T1000 (cell line): ENCODE measurements around the gene MTCP1.

Source experiments
- DNase-seq: peaks from one replicate; lab custom pipeline; 2025; ENCODE audit warnings: mixed read lengths; lab: John Stamatoyannopoulos, UW

Gene MTCP1, protein sequence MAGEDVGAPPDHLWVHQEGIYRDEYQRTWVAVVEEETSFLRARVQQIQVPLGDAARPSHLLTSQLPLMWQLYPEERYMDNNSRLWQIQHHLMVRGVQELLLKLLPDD

DNA sequence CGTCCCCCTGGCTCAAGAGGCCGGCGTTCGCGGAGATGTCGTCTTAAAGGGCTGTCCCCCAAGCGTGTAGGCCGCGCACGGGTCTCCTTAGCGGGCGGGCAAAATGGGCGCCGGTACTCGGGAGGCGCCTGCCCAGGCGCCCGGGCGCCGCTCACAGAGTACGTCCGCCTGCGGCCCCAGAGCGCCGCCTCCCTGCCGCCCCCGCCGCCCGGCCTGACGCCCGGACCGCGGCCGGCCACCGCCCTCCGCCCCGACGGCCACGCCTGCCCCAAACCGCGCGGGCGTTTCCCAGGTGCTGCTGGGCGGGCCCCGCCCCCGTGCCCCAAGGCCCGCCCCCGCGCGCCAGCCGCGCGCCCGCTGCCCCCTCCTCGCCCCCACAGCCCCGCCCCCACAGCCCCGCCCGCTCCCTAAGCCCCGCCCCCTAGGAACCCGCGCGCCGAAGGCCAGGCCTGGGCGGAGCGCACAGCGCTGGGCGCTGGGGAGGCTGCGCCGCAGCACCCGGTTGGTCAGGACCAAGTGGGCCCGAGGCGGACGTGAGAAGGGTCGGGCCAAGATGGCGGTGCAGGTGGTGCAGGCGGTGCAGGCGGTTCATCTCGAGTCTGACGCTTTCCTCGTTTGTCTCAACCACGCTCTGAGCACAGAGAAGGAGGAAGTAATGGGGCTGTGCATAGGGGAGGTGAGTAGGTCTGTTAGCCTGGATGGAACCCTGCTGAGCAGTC, at the start of gene MTCP1, which contains the start of the genes BRCC3 and CMC4:
TSS of gene MTCP1 (minus strand) at position 162 of the 719 bp plus-strand sequence. CDS start 5,126 bp downstream, outside the sequence.
TSS of gene BRCC3 (plus strand) at position 534 of the 719 bp plus-strand sequence. CDS start at position 554, 20 bp downstream.
TSS of gene CMC4 (minus strand) at position 162 of the 719 bp plus-strand sequence. CDS start 7,113 bp downstream, outside the sequence.
- peak; percentile 61 for DNase-seq

DNA sequence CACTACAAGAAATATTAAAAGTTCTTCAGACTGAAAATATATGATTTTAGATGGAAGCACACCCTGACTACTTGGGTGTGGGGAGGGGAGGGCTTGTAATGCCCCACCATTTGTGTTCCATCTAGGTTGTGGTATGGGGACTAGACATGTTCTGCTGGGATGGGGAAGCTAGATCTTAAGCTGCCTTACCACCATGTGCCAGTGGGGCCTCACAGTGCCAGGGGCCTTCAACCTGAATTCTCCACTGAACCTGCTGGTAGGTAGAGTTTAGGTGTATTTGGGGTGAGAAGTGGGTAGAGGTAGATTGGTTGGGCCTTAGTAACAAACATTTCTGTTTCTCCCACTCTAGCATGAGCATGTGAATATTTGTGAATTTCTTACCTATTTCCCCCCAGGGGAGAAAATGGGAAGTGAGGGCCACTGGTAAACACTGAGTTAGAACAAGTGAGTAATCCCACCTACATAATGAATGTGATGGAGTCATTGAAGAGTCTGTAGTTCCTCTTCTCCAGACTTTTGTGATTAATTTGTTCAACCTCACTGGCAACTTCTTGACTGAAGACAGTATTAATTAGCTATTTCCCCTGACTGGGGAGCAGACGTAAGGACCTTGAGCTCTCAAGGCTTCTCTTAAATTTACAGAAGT, 44.4 kb upstream of the MTCP1 start:
- no peak for DNase-seq

DNA sequence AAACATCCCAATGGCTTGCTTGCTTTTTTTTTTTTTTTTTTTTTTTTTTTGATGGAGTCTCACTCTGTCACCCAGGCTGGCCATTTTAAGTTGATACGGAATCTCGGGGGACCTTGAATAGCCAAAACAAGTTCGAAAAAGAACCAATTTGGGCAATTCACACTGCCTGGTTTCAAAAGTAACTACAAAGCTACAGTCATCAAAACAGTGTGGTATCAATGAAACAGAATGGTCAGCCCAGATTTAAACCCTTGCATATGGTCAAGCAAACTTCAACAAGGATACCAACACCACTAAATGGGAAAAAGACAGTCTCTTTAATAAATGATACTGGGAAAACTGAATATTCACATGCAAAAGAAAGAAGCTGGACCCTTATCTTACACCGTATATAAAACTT, 42.2 kb upstream of the MTCP1 start:
- DNase-seq, result no peak

DNA sequence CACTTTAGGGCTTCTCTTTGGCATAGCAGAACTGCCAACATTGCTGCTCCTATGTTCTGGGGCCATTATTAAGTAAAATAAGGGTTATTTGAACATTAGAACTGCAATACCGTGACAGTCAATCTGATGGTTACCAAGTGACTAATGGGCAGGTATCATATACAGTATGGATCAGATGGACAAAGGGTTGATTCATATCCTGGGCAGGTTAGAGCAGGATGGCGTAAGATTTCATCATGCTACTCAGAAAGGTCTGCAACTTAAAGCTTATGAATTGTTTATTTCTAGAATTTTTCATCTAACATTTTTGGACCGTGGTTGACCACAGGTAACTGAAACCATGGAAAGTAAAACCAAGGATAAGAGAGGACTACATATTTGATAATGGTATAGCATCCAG, 41.2 kb upstream of the MTCP1 start:
- no peak for DNase-seq

DNA sequence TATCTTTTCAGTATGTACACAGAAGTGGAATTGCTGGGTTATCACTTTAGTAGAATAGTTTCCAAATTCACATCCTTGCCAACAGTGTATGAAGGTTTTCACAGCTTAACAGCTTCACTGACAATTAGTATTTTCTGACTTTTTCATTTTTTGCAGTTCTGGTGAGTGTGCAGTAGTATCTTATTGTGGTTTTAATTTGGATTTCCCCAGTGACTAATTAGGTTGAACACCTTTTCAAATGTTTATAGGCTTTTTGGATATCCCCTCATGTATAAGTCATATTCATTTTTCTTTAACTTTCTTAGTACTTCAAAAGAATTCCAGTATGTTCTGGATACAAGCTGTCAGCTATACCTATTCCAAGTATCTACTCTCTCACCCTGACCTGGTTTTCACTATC, 37.5 kb upstream of the MTCP1 start:
- no peak for DNase-seq

GRCh38 chrX:155105919-155106318, 35.0 kb upstream of the MTCP1 start:
- DNase-seq, result no peak

- DNase-seq, result no peak
Measured at GRCh38 chrX:155094468-155095061, 23.6 kb upstream of the MTCP1 start.

DNA sequence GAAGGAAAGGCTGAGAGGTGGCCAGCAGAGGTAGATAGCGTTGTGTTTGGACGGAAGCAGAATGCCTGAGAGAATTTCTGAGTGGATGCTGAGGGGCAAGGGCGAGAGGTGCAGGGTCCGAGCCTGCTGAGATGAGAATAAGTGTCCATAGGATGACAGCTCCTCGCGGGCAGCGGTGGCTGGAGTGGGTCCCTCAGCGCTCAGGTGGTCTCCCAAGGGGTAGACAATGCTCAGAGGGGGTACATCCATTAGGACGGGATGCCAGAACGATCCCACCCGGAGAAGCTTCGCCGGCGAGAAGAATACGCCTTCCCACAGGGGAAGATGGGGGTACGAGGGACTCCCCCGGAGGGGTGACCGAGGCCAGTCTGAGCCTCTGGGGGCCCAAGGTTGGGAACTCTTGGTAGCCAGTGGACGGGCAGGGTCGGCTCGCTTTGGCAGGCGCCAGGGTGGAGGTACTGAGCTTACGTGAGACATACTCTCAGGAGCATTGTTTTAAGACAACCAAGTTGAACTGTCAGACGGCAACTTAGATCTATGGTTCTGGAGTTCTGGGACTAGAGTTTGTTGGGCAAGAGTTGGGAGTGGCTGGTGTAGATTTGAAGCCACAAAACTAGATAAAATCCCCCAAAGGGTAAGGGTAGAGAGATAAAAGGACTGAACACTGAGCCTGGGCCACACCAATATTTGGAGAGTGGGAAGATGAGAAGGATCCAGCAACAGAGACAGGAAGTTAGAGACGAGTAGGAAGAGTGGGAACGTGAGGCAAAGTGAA, 16.2 kb upstream of the MTCP1 start:
- no peak for DNase-seq

GRCh38 chrX:155086202-155086840, 15.4 kb upstream of the MTCP1 start:
- no peak for DNase-seq

DNA sequence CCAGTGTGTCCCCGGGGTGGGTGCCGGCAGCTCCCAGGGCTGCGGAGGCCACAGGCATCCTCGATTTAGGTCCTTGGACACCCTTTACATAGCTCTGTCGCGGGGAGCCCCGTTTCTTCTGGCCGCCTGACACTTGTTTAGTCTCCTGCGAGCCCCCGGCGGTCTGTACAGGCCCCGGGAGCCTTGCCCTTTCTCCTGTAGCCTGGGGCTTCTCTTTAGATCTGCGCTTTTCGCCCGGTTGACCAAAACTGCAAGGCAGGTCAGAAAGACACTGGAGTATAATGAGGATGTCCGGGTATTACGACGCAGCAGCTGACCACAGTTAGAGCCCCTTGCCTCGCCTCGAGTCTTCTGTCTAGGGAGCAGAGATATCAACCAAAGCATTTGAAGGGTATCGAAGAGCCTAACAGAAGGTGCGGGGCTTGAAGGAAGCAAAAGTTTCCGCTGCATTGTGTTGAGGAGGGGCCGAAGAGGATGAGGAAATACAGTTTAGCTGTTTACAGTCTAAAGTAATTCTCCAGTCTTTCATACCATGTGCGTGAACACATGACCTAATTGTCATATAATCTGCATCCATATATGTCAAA, 851 bp upstream of the MTCP1 start:
- DNase-seq, result no peak

- DNase-seq, result no peak
Measured at GRCh38 chrX:155070663-155070974, 317 bp downstream of the MTCP1 start.

GRCh38 chrX:155070038-155070437, 898 bp downstream of the MTCP1 start:
- no peak for DNase-seq

DNA sequence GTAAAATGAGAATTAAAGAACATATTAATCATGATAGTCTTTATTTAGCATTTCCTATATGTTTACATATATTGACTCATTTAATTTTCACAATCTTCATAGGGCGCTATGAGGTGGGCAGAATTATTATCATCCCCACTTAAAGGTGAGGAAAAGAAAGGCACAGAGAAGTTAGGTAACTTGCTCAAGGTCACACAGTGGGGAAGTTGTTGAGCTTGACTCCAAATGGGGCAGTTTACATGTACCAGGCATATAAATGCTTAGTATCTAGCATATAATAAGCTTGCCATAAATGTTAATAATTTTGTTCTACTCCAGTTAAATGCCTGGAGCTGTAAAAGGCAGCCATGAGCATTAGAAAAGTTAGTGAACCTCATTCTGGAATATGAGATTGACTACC, 1.5 kb downstream of the MTCP1 start:
- DNase-seq, result no peak

GRCh38 chrX:155068165-155068564, 2.8 kb downstream of the MTCP1 start:
- DNase-seq, result peak; percentile 2

GRCh38 chrX:155065035-155065734, 5.8 kb downstream of the MTCP1 start:
- DNase-seq, result no peak

DNA sequence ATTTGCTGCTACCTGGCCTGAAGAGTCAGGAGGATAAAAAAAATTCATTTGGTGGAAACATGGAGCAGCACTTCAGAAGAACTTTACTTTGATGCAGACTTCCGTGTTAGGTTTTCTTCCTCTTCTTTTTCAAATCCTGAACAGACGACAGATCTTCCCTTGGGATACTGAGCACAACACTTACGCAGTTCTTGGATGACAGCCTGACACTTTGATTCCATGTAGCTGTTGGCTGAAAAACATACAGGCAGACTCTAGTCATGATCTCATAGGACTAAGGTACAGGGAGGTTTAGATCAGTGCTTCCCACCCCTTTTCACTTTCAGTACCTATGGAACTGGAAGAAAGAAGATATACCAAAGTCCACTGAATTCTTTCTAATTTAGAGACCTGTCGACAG, 9.2 kb downstream of the MTCP1 start:
- DNase-seq, result no peak

DNA sequence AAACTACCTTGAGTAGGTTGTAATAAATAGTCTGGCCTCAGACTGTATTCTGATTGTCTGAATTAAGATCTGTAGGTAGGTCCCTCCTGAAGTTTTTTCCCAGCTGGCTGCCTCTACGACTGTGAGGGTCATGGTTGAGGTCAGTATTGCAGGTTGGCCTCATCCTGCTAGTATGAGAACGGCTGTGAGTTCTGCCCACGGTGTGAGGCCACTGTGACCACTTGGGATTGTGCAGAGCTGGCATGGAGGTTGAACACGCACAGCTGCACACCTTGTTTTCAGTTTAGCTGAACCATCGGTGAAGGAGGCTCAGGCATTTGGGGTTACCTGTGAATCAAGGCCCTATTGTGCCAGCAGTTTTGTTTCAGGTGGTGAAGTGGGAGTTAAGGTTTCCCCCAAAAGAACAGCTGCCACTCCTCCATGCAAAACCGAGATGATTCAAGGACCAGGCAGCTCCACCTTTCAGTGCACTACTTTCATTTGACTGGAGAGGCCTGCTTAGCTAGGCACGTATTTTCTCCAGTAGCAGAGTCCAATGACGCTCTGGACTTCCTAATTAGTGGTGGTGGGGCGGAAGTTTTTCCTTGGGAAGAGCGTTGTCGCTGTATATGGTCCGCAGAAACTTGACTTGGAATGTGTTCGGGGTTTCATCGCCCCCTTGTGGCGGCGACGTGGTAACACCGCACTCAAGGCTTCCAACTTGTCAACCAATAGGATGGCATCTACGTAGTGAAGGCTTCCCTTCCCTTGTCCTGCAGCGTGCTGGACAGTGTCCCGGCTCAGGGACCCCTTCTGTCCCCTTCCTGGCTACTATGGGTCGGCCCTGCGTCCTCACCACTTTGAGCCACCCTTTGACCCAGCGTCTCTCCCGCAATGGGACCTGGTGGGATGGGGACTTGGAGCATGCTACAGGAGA, 13.8 kb downstream of the MTCP1 start:
- DNase-seq, result no peak

- DNase-seq, result no peak
Measured at GRCh38 chrX:155056471-155056870, 14.5 kb downstream of the MTCP1 start.

DNA sequence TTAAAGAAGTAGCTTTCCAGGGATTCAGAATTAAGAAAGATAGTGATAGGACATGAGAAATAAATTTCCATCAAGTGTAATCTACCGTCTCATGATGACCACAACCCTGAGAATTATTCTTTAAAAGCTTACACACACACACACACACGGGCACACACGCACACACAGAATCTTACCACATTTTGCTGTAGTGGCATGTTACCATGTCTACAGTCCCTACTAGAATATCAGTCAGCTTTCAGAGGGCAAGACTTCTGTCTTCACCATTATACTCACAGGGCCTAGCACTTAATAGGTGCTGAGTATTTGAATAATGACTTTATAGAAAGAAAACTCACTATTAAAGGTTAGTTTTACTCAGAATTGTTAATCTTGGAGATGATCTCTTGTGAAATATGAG, 15.4 kb downstream of the MTCP1 start:
- DNase-seq, result no peak

GRCh38 chrX:155054255-155054654, 16.7 kb downstream of the MTCP1 start:
- DNase-seq, result no peak
